ENCODE data around the gene GRK1. TPM values are rescaled to one million over a fixed set of nuclear protein-coding genes. Genes with fewer than 3 reads are reported as not detected.

GRK1 gene
- total RNA-seq, 1 donor from 2014 or later, result not detected

DNA sequence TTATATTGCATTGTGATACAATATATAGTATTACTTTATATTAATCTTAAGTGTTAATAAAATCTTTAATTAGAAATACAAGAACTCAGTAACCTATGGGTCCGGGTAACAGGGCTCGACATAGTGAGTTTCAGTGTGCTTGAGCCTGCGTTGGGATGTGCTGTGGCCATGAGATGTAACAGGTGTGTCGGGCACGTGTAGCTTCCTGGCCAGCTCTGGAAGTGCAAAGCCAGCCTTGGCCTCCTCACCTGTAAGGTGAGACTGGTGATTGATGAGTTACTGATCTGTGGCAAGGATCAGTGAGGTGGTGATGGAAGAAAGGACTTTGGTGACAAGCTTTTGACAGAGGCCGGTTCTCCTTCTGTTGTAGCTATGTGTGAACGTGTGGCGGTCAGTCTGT lies 28.2 kb upstream of the GRK1 start:
- no peaks in the 10 kb centered on the region for H3K27me3 ChIP-seq (ENCODE audit: control insufficient read depth, insufficient read depth, low read length)

DNA sequence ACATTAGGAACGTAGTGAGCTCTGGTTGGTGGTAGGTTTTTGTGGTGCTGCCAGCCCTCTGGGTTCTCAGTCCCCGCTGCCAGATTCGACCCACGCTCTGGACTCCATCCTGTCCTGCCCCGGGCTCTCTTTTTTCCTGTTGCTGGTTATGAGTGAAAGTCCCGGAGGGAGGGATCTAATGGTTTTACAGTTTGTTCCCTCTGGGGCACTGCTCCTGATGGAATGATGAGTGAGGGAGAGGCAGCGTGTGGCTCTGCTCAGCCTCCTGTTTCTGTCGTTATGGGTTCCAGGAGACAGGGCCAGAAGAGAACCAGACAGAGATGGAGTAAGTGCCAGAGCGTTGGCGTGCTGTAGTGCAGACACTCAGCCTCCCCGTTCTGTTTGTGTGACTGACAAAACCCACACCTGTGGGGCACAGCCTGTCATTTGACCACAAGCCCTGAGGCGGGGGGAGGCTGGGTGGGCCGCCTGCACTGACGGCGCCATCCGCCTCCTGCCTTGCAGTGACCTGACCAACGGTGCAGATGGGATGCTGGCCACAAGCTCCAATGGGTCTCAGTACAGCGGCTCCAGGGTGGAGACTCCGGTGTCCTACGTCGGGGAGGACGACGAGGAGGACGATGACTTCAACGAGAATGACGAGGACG lies 27.3 kb upstream of the GRK1 start:
- DNase-seq (ENCODE audit: low read depth), result no peak
- Histone ChIP-seq H3K27me3 (ENCODE audit: control insufficient read depth, insufficient read depth, low read length) (no peaks in the 10 kb centered on the region), H3K36me3 (ENCODE audit: control insufficient read depth, insufficient read depth, low read length) (peaks cover 1% of the 10 kb centered on the region), H3K4me3 (ENCODE audit: low read depth, low read length) (no peak overlapping the region)
- TF ChIP-seq, protein P1, sequence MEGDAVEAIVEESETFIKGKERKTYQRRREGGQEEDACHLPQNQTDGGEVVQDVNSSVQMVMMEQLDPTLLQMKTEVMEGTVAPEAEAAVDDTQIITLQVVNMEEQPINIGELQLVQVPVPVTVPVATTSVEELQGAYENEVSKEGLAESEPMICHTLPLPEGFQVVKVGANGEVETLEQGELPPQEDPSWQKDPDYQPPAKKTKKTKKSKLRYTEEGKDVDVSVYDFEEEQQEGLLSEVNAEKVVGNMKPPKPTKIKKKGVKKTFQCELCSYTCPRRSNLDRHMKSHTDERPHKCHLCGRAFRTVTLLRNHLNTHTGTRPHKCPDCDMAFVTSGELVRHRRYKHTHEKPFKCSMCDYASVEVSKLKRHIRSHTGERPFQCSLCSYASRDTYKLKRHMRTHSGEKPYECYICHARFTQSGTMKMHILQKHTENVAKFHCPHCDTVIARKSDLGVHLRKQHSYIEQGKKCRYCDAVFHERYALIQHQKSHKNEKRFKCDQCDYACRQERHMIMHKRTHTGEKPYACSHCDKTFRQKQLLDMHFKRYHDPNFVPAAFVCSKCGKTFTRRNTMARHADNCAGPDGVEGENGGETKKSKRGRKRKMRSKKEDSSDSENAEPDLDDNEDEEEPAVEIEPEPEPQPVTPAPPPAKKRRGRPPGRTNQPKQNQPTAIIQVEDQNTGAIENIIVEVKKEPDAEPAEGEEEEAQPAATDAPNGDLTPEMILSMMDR (IDR thresholded peaks at IDR 0.05; ENCODE audit: insufficient read depth, low read length, poor library complexity, severe bottlenecking), result no peak

More for the DNA sequence above, 28.2 kb upstream of the GRK1 start:
- no peak overlapping the region for H3K4me3 ChIP-seq (ENCODE audit: low read depth, low read length)
- TF ChIP-seq, protein P1 (IDR thresholded peaks at IDR 0.05; ENCODE audit: insufficient read depth, low read length, poor library complexity, severe bottlenecking), result no peak
- DNase-seq (ENCODE audit: low read depth), result no peak
- H3K36me3 ChIP-seq (ENCODE audit: control insufficient read depth, insufficient read depth, low read length), result peaks cover 1% of the 10 kb centered on the region

DNA sequence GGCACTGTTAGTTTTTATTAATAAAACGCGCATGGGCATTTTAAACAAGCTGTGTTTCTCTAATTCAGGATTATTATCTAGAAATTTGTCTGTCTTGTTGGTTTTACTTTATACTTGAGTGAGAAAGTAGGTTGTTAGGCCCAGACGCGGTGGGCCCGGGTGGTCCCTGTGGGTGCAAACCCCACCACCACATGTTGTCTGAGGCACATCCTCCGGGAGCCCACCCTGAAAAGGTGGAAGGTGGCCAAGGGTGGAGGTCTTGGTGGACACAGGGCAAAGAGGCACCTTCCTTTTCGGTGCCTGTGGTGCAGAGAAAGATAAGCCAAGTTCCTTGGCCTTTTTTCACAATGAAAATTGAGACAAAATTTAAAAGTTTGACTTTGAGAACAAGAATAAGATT lies 25.6 kb upstream of the GRK1 start:
- H3K36me3 ChIP-seq (ENCODE audit: control insufficient read depth, insufficient read depth, low read length), result peaks cover 1% of the 10 kb centered on the region
- no peak for DNase-seq (ENCODE audit: low read depth)
- TF ChIP-seq, protein P1 (IDR thresholded peaks at IDR 0.05; ENCODE audit: insufficient read depth, low read length, poor library complexity, severe bottlenecking), result no peak

DNA sequence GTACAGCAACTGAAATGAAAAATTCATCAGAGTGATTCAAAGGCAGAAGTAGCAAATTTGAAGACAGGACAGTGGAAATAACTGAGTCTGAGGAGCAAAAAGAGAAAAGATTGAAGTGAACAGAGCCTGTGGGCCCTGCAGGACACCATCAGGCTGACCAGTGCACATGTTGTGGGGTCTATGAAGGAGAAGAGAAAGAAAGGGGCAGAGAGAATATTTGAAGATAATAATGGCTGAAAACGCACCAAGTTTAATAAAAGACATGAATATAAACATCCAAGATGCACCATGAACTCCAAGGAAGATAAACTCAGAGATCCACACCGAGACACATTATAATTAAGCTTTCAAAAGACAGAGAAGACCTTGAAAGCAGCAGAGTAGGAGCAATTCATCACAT lies 24.5 kb upstream of the GRK1 start:
- no peak overlapping the region for H3K4me3 ChIP-seq (ENCODE audit: low read depth, low read length)
- H3K36me3 ChIP-seq (ENCODE audit: control insufficient read depth, insufficient read depth, low read length), result peaks cover 1% of the 10 kb centered on the region
- no peaks in the 10 kb centered on the region for H3K27me3 ChIP-seq (ENCODE audit: control insufficient read depth, insufficient read depth, low read length)
- DNase-seq (ENCODE audit: low read depth), result no peak
- TF ChIP-seq, protein P1 (IDR thresholded peaks at IDR 0.05; ENCODE audit: insufficient read depth, low read length, poor library complexity, severe bottlenecking), result no peak

More for the DNA sequence above, 25.6 kb upstream of the GRK1 start:
- Histone ChIP-seq H3K27me3 (ENCODE audit: control insufficient read depth, insufficient read depth, low read length) (no peaks in the 10 kb centered on the region), H3K4me3 (ENCODE audit: low read depth, low read length) (no peak overlapping the region)

DNA sequence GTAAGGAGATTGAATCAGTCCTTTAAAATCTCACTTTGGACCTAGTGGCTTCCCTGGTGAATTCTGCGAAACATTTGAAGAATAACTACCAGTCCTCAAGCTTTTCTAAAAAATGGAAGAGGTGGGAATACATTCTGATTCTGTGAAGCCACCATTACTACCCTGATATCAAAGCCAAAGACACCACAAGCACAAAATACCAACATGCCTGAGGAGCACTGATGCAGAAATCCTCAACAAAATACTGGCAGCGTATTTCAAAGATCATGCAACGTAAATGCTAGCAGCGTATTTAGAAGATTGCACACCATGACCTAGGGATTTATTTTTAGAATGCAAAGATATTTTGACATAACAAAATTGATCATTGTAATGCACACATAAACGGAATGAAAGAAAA lies 23.4 kb upstream of the GRK1 start:
- TF ChIP-seq, protein P1 (IDR thresholded peaks at IDR 0.05; ENCODE audit: insufficient read depth, low read length, poor library complexity, severe bottlenecking), result no peak
- no peak overlapping the region for H3K4me3 ChIP-seq (ENCODE audit: low read depth, low read length)
- DNase-seq (ENCODE audit: low read depth), result peak; percentile 54

DNA sequence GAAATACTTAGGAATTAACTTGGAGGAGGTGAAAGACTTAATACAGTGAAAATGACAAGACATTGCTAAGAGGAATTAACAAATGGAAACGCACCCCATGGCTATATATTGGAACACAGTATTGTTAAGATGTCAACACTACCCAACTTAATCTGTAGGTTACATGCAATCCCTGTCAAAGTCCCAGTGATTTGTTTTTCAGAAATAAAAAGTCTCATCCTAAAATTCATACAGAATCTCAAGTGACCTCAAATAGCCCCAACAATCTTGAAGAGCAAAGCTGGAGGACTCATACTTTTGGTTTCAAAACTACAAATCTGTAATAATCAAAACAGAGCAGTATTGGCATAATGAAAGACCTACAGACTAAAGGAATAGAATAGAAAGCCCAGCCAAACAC lies 22.2 kb upstream of the GRK1 start:
- H3K27me3 ChIP-seq (ENCODE audit: control insufficient read depth, insufficient read depth, low read length), result no peaks in the 10 kb centered on the region
- H3K4me3 ChIP-seq (ENCODE audit: low read depth, low read length), result no peak overlapping the region
- H3K36me3 ChIP-seq (ENCODE audit: control insufficient read depth, insufficient read depth, low read length), result no peaks in the 10 kb centered on the region
- DNase-seq (ENCODE audit: low read depth), result no peak
- TF ChIP-seq, protein P1 (IDR thresholded peaks at IDR 0.05; ENCODE audit: insufficient read depth, low read length, poor library complexity, severe bottlenecking), result no peak

More for the DNA sequence above, 23.4 kb upstream of the GRK1 start:
- Histone ChIP-seq H3K36me3 (ENCODE audit: control insufficient read depth, insufficient read depth, low read length) (peaks cover 1% of the 10 kb centered on the region), H3K27me3 (ENCODE audit: control insufficient read depth, insufficient read depth, low read length) (no peaks in the 10 kb centered on the region)

Data from kidney epithelial cell (primary cell).